ENCODE measurements around the gene LTB4R2.
A peak's percentile ranks its signal among the peaks of the same experiment; 100 is the strongest.

Gene LTB4R2

GRCh38 chr14:24299255-24300191 lies 10.4 kb upstream of the LTB4R2 start, which contains the start of the genes DHRS1 and NOP9:
TSS of gene DHRS1 (minus strand) at chr14:24299780. CDS start at chr14:24299106, 674 bp downstream.
TSS of gene NOP9 (plus strand) at chr14:24299850. CDS start at chr14:24299955, 105 bp downstream.
- peak; percentile 87 to 92 (median 91) for DNase-seq

- no peak for DNase-seq
Observed at GRCh38 chr14:24300326-24300980, 9.5 kb upstream of the LTB4R2 start.

- no peak for DNase-seq
Observed at GRCh38 chr14:24304019-24304387, 5.9 kb upstream of the LTB4R2 start.

GRCh38 chr14:24307156-24307574 lies 2.8 kb upstream of the LTB4R2 start:
- DNase-seq, result no peak

DNA sequence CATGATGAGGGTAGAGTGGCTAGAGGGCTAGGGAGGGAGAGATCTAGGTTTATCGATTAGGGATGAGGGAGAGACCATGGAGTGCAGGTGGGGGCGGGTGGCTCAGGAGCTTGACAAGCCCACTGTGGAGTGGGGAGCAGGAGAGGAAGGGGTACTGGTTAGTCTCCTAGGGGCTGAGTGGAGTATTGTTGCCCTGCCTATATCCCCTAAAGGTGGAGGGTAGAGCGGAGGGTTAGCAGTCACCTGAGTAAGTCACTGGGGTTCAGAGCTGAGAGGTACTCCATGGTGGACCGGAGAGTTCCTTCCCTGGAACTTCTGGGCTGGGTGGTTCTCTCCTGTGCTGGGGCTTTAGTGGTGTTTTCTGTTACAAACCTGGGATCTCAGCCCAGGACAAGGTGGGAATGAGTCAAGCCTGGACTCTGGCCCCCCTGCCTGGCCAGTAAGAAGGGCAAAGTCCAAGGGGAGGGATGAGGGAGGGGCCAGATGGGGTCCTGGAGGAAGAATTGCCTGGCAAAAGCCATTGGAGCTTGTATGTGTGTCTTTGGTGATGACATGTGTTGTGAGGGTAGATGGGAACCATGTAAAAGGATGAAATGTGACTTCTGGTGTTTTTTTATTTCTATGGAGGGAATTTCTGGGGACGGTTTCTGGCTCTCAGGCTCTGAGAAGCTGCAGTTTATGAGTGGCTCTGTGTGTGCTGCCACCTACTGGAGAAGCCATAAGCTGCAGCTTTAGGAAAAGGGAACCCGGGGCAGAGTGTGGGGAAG lies 2.2 kb upstream of the LTB4R2 start, which contains the start of gene CIDEB:
TSS of gene CIDEB (minus strand) at position 403 of the 767 bp plus-strand sequence. CDS start at position 284, 119 bp downstream.
- DNase-seq, result peak; percentile 46 to 68 (median 48)

DNA sequence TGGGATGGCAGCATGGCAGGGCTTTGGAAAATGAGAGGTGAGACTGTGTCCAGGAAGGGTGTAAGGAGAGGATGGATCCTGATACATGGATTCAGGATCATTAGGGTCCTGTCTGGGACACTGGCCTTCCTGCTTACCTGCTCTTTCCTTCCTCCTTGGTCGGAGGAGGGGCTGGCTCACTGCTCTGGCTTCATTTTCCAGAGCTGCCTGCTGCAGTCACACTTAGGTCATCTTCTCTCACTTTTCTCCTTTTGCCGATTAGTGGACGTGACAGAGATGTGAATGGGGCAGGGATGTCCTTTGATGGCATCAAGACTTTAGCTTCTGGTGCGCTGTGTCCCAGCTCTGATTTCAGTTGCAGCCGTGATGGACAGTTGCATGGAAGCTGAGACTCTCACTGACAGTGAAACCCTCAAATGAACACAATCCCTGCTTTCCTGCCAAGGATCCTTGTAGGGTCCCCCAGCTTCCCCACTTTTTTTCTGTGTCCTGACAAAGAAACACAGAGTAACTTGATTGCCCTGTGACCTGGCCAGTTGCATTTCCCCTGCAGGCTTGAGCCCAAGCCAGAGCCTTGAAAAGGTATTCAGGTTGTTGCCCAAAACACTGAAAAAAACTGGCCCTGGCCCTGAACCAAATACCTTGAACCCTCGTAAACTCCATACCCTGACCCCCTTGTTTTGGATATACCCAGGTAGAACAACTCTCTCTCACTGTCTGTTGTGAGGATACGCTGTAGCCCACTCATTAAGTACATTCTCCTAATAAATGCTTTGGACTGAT lies 1.4 kb upstream of the LTB4R2 start:
- no peak for DNase-seq

DNA sequence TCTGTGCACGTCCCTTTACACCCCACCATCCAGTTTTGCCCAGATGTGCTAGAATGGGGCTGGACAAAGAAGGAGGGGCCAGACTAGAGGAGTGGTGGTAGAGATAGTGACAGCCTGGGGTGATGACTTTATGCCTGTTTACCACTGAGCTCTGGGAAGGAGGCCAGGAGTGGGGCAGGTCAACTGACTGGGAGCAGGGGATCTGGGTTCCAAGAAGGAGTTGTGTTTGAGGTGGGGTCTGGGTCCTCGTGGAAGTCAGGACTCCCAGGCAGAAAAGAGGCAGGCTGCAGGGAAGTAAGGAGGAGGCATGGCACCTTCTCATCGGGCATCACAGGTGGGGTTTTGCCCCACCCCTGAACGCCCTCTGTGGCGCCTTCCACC lies 315 bp downstream of the LTB4R2 start:
- DNase-seq, result no peak

DNA sequence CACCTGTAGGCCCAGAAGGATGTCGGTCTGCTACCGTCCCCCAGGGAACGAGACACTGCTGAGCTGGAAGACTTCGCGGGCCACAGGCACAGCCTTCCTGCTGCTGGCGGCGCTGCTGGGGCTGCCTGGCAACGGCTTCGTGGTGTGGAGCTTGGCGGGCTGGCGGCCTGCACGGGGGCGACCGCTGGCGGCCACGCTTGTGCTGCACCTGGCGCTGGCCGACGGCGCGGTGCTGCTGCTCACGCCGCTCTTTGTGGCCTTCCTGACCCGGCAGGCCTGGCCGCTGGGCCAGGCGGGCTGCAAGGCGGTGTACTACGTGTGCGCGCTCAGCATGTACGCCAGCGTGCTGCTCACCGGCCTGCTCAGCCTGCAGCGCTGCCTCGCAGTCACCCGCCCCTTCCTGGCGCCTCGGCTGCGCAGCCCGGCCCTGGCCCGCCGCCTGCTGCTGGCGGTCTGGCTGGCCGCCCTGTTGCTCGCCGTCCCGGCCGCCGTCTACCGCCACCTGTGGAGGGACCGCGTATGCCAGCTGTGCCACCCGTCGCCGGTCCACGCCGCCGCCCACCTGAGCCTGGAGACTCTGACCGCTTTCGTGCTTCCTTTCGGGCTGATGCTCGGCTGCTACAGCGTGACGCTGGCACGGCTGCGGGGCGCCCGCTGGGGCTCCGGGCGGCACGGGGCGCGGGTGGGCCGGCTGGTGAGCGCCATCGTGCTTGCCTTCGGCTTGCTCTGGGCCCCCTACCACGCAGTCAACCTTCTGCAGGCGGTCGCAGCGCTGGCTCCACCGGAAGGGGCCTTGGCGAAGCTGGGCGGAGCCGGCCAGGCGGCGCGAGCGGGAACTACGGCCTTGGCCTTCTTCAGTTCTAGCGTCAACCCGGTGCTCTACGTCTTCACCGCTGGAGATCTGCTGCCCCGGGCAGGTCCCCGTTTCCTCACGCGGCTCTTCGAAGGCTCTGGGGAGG lies 985 bp downstream of the LTB4R2 start, which contains the start of gene LTB4R:
TSS of gene LTB4R (plus strand) at position 857 of the 959 bp plus-strand sequence. CDS start 4,150 bp downstream, outside the sequence.
- DNase-seq, result peak; percentile 85 to 97 (median 96)

GRCh38 chr14:24311837-24312615 lies 2.1 kb downstream of the LTB4R2 start:
- peak in 1 of 3 experiments; percentile 52 for DNase-seq

- no peak for DNase-seq
Observed at GRCh38 chr14:24312736-24313507, 3.0 kb downstream of the LTB4R2 start.

GRCh38 chr14:24313913-24314312 lies 4.0 kb downstream of the LTB4R2 start:
- no peak for DNase-seq

GRCh38 chr14:24314377-24315193 lies 4.6 kb downstream of the LTB4R2 start:
- no peak for DNase-seq

- no peak for DNase-seq
Observed at GRCh38 chr14:24315243-24315806, 5.4 kb downstream of the LTB4R2 start.

DNA sequence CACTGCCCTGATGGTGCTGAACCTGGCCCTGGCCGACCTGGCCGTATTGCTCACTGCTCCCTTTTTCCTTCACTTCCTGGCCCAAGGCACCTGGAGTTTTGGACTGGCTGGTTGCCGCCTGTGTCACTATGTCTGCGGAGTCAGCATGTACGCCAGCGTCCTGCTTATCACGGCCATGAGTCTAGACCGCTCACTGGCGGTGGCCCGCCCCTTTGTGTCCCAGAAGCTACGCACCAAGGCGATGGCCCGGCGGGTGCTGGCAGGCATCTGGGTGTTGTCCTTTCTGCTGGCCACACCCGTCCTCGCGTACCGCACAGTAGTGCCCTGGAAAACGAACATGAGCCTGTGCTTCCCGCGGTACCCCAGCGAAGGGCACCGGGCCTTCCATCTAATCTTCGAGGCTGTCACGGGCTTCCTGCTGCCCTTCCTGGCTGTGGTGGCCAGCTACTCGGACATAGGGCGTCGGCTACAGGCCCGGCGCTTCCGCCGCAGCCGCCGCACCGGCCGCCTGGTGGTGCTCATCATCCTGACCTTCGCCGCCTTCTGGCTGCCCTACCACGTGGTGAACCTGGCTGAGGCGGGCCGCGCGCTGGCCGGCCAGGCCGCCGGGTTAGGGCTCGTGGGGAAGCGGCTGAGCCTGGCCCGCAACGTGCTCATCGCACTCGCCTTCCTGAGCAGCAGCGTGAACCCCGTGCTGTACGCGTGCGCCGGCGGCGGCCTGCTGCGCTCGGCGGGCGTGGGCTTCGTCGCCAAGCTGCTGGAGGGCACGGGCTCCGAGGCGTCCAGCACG lies 6.1 kb downstream of the LTB4R2 start:
- no peak for DNase-seq

GRCh38 chr14:24316597-24316950 lies 6.6 kb downstream of the LTB4R2 start:
- no peak for DNase-seq

DNA sequence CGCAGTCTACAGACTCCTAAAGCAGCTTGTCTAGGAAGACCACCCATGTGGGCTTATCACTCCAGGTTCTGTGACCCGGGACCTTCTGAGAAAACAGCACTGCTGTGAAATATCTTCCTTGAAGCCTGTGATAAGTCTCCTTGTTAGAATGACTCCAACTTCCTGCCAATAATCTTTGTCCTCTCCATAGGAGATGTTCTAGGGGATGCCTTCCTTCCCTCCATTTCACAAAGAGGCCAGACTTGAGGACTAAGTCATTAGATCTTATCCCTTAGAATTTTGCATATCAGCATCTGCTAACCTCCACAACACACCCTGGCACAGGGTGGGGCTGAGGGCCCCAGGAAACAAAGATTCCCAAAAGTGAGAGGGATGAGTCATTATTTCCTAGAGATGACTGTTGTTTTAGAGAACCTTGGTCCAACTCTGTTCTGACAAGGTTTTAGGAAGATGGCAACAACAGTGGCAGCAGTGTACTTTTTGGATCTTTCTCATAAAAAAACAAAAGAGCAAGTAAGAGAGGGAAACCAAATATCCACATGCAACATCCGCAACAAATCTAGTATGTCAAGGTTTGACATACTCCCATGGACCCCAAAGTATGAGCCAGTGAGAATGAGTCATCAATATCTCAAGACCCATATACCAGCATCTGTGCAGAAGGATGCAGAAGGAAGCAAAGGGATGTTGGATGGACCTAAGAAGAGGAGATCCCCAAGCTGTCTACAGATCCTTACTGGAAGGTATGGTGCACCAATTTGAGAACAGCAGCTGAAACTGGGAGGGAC lies 7.4 kb downstream of the LTB4R2 start:
- DNase-seq, result no peak

Data from NCI-H1417 (cell line).